OCI-LY7 (cell line): ENCODE measurements around the gene MAML3. TPM values are rescaled to one million over a fixed set of nuclear protein-coding genes. Genes with fewer than 3 reads are reported as not detected.
A peak's percentile ranks its signal among the peaks of the same experiment; 100 is the strongest.

ENCODE experiments used
- BruUV-seq: library from RNA; stranded (reverse); fragments of 400-500 nt; replicated peaks from 2 replicates; lab custom pipeline; 2021; lab: Mats Ljungman, UMichigan
- CTCF ChIA-PET: fragments of 300-600 bp; sonication (Branson Sonifier 250); formaldehyde crosslinking; loops from one replicate; lab custom pipeline; 2022; ENCODE audit warnings: antibody characterized with exemption; ENCODE audit not compliant: unreplicated experiment; lab: Charles Lee
- POLR2A ChIA-PET: fragments of 300-600 bp; sonication (Branson Sonifier 250); formaldehyde crosslinking; loops from one replicate; lab custom pipeline; 2022; ENCODE audit warnings: antibody characterized with exemption; lab: Charles Lee
- DNase-seq: peaks from one replicate; pipeline ENCODE4 v3.0.0-alpha.2; 2015; ENCODE audit warnings: low spot score
- H2AFZ ChIP-seq: fragments of 200-600 bp; sonication (generic), shearing (Covaris generic); 2 replicates; pipeline ENCODE4 v1.6.1; 2014; ENCODE audit warnings: mild to moderate bottlenecking, antibody characterized with exemption, low read length, moderate library complexity
- H3K27ac ChIP-seq: fragments of 200-600 bp; sonication (generic); 2 replicates; pipeline ENCODE4 v1.5.1; 2014; ENCODE audit warnings: mixed run types, low read depth, mild to moderate bottlenecking, moderate library complexity, low read length, inconsistent platforms; ENCODE audit not compliant: poor library complexity, severe bottlenecking
- H3K36me3 ChIP-seq: fragments of 200-600 bp; sonication (generic); 2 replicates; pipeline ENCODE4 v1.6.1; 2014; ENCODE audit warnings: mild to moderate bottlenecking, antibody characterized with exemption, low read length, moderate library complexity, mixed read lengths; ENCODE audit not compliant: insufficient read depth
- H3K4me1 ChIP-seq: fragments of 200-600 bp; sonication (generic); 2 replicates; pipeline ENCODE4 v1.5.1; 2014; ENCODE audit warnings: mild to moderate bottlenecking, low read length; ENCODE audit not compliant: insufficient read depth, poor library complexity, severe bottlenecking
- H3K4me2 ChIP-seq: fragments of 200-600 bp; sonication (generic); 2 replicates; pipeline ENCODE4 v1.6.1; 2014; ENCODE audit warnings: mild to moderate bottlenecking, low read length
- H3K4me3 ChIP-seq: fragments of 200-600 bp; sonication (generic); 2 replicates; pipeline ENCODE4 v1.5.1; 2014; ENCODE audit warnings: mild to moderate bottlenecking, low read depth, low read length; ENCODE audit not compliant: poor library complexity, severe bottlenecking
- H3K79me2 ChIP-seq: fragments of 200-600 bp; sonication (generic); 2 replicates; pipeline ENCODE4 v1.6.1; 2016; ENCODE audit warnings: low read depth, mild to moderate bottlenecking, low read length, moderate library complexity, mixed read lengths; ENCODE audit not compliant: insufficient read depth
- H3K9me2 ChIP-seq: fragments of 200-600 bp; sonication (generic); 2 replicates; pipeline ENCODE4 v1.6.1; 2016; ENCODE audit warnings: mild to moderate bottlenecking, low read length, mixed read lengths; ENCODE audit not compliant: insufficient read depth
- H3K9me3 ChIP-seq: fragments of 200-600 bp; sonication (generic); 2 replicates; pipeline ENCODE4 v1.6.1; 2014; ENCODE audit warnings: mild to moderate bottlenecking, mixed run types, low read length, mixed read lengths
- H4K20me1 ChIP-seq: fragments of 200-600 bp; sonication (generic); 2 replicates; pipeline ENCODE4 v1.6.1; 2014; ENCODE audit warnings: mild to moderate bottlenecking, antibody characterized with exemption, low read length, moderate library complexity, mixed read lengths; ENCODE audit not compliant: insufficient read depth
- EZH2phosphoT487 ChIP-seq: fragments of 200-600 bp; sonication (generic); IDR thresholded peaks from 2 replicates; pipeline ENCODE4 v1.6.1; 2018; ENCODE audit warnings: low read depth, borderline replicate concordance, mild to moderate bottlenecking, mixed run types, antibody characterized with exemption, low read length, moderate library complexity, mixed read lengths
- intact Hi-C: fragments of 100-400 bp; cut with micrococcal nuclease; formaldehyde crosslinking; loops from one replicate; pipeline ENCODE4 v1.10.0; 2022; ENCODE audit not compliant: unreplicated experiment
- total RNA-seq, 2 experiments: library from RNA; depleted of rRNA in 1 of 2; stranded (reverse); fragments of >200 nt in 1 of 2; shearing (Covaris generic) in 1 of 2; gene quantifications; 2 replicates each; pipeline ENCODE4 v1.2.3, GENCODE V29; 2014 to 2022
- TF ChIP-seq, protein P1 (sequence below): fragments of 200-600 bp; sonication (generic); conservative IDR thresholded peaks from 2 replicates; pipeline ENCODE4 v1.5.1; 2014; ENCODE audit warnings: mild to moderate bottlenecking, antibody characterized with exemption, low read length, moderate library complexity, mixed read lengths

The MAML3 gene
- total RNA-seq, 2 experiments from 2014 or later, result 0.80 to 1.2 TPM

DNA sequence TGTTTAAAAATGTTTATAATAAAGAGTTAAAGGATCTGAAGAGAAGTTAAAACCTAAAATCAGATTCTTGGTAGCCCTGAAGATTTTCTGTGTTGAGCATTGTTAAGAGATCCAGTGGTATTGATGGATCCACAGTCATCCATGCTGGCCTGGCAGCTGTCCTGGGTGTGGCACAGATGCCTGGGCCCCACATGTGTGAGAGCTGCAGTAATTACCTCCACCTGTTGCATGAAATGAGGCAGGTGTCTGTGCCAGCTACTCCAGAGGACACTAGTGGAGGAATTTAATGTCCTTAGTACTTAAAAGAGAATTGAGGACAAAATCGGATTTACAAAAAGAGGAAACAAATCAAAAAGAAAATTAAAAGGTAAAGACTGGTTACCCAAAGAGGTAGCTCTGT lies 444.3 kb downstream of the MAML3 start:
- Histone ChIP-seq H3K9me2 (no peaks in the 10 kb centered on the region), H3K4me3 (no peak overlapping the region), H3K4me2 (no peak overlapping the region), H2AFZ (no peak overlapping the region), H3K79me2 (no peaks in the 10 kb centered on the region), H3K4me1 (no peaks in the 10 kb centered on the region), H3K36me3 (no peaks in the 10 kb centered on the region), H3K9me3 (no peaks in the 10 kb centered on the region), H4K20me1 (no peaks in the 10 kb centered on the region), H3K27ac (no peak overlapping the region)
- DNase-seq, result no peak
- CTCF ChIA-PET, result no interaction called here
- intact Hi-C loops, result no loop called here
- BruUV-seq, result no TSS peak
- TF ChIP-seq, protein P1, sequence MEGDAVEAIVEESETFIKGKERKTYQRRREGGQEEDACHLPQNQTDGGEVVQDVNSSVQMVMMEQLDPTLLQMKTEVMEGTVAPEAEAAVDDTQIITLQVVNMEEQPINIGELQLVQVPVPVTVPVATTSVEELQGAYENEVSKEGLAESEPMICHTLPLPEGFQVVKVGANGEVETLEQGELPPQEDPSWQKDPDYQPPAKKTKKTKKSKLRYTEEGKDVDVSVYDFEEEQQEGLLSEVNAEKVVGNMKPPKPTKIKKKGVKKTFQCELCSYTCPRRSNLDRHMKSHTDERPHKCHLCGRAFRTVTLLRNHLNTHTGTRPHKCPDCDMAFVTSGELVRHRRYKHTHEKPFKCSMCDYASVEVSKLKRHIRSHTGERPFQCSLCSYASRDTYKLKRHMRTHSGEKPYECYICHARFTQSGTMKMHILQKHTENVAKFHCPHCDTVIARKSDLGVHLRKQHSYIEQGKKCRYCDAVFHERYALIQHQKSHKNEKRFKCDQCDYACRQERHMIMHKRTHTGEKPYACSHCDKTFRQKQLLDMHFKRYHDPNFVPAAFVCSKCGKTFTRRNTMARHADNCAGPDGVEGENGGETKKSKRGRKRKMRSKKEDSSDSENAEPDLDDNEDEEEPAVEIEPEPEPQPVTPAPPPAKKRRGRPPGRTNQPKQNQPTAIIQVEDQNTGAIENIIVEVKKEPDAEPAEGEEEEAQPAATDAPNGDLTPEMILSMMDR, result no peak
- TF ChIP-seq EZH2phosphoT487, result no peak
- POLR2A ChIA-PET, result no interaction called here

DNA sequence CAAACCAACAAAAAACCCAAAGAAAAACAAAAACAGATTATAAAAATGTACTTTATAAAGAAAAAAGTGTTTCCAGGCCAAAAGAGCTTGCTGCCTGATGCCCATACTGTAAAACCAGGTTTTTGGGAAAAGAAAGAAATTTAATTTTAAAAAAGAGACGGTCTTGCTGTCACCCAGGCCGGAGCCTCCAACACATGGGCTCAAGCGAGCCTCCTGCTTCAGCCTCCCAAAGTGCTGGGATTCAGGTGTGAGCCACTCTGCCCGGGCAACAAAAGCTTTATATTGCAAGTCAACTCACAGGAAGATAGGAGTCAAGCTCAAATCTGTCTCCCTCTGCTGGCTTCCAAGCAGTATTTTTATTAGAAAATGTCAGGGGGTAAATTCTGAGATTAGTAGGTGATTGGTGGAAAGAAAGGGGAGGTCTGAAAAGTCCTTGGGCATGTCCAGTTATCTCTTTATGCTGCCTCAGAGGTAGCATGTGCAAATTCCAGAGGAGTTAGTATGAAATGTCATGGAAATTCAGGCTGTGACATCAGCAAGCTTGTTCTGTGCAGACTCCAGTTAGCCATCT lies 449.0 kb downstream of the MAML3 start:
- no peaks in the 10 kb centered on the region for H3K9me3 ChIP-seq
- H3K27ac ChIP-seq, result no peak overlapping the region
- no peaks in the 10 kb centered on the region for H4K20me1 ChIP-seq
- H3K4me2 ChIP-seq, result no peak overlapping the region
- intact Hi-C loops, result no loop called here
- TF ChIP-seq, protein P1, result peak; percentile 61
- no peak for TF ChIP-seq EZH2phosphoT487
- no TSS peak for BruUV-seq
- peak; percentile 7 for DNase-seq
- H3K79me2 ChIP-seq, result no peaks in the 10 kb centered on the region
- H3K4me3 ChIP-seq, result no peak overlapping the region
- CTCF ChIA-PET, result interaction anchor here (0.5 kb wide), 1 partner anchor 124 kb away, joined by 3 read pairs; no protein-coding TSS in a partner anchor
- no peak overlapping the region for H2AFZ ChIP-seq
- no peaks in the 10 kb centered on the region; the same call in 1 of the 2 replicates for H3K36me3 ChIP-seq
- no peaks in the 10 kb centered on the region for H3K9me2 ChIP-seq
- no peaks in the 10 kb centered on the region for H3K4me1 ChIP-seq
- POLR2A ChIA-PET, result no interaction called here

DNA sequence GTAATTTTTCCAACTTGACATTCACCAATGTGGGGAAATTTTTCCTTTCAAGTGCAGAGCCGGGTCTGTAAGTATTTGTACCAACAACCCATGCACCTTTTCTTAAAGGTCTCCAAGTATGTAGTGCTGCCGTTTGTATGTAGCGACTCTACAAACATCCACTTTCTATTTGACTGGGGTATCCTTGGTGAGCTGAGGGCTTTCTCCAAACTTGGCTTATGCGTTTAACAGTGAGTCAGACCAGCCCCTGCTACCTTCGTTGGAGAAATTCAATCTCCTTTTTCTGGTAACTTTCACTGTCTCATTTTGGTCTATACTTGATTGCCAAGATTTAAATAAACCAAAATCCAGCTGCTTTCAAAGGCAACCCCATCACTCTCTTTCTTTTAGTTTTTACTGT lies 453.4 kb downstream of the MAML3 start:
- no peak for DNase-seq
- no peaks in the 10 kb centered on the region for H3K79me2 ChIP-seq
- H3K4me1 ChIP-seq, result no peaks in the 10 kb centered on the region
- intact Hi-C loops, result no loop called here
- H3K4me2 ChIP-seq, result no peak overlapping the region
- H3K9me2 ChIP-seq, result no peaks in the 10 kb centered on the region
- BruUV-seq, result no TSS peak
- H2AFZ ChIP-seq, result no peak overlapping the region
- H4K20me1 ChIP-seq, result no peaks in the 10 kb centered on the region
- POLR2A ChIA-PET, result no interaction called here
- H3K9me3 ChIP-seq, result no peaks in the 10 kb centered on the region
- CTCF ChIA-PET, result no interaction called here
- peaks cover 4% of the 10 kb centered on the region; the same call in 1 of the 2 replicates for H3K36me3 ChIP-seq
- no peak overlapping the region for H3K27ac ChIP-seq
- no peak for TF ChIP-seq EZH2phosphoT487
- TF ChIP-seq, protein P1, result no peak
- no peak overlapping the region for H3K4me3 ChIP-seq
